HG03039 (cell line): ENCODE results near the gene AHI1.

ENCODE experiments used
- ATAC-seq: cut with Tn5 transposase; IDR thresholded peaks from one replicate; pipeline ENCODE4 v1.9.1; 2021; ENCODE audit warnings: mild to moderate bottlenecking, moderate library complexity; ENCODE audit not compliant: unreplicated experiment

AHI1 gene

GRCh38 chr6:135334169-135334568, 163.4 kb downstream of the AHI1 start:
- ATAC-seq, result no peak

GRCh38 chr6:135331002-135331401, 166.5 kb downstream of the AHI1 start:
- ATAC-seq, result no peak

- peak; percentile 91 for ATAC-seq
Measured at GRCh38 chr6:135329851-135330803, 167.4 kb downstream of the AHI1 start.

GRCh38 chr6:135328136-135328535, 169.4 kb downstream of the AHI1 start:
- ATAC-seq, result no peak

- ATAC-seq, result no peak
Measured at GRCh38 chr6:135325624-135326424, 171.7 kb downstream of the AHI1 start.

- no peak for ATAC-seq
Measured at GRCh38 chr6:135324531-135324930, 173.0 kb downstream of the AHI1 start.

GRCh38 chr6:135323979-135324378, 173.6 kb downstream of the AHI1 start:
- ATAC-seq, result no peak

GRCh38 chr6:135323202-135323668, 174.3 kb downstream of the AHI1 start:
- ATAC-seq, result peak; percentile 97

GRCh38 chr6:135322427-135323201, 174.9 kb downstream of the AHI1 start:
- ATAC-seq, result no peak

GRCh38 chr6:135320721-135321621, 176.6 kb downstream of the AHI1 start:
- ATAC-seq, result no peak

- ATAC-seq, result no peak
Measured at GRCh38 chr6:135319819-135320218, 177.7 kb downstream of the AHI1 start.

- no peak for ATAC-seq
Measured at GRCh38 chr6:135318738-135319469, 178.6 kb downstream of the AHI1 start.

GRCh38 chr6:135314543-135314942, 183.0 kb downstream of the AHI1 start:
- no peak for ATAC-seq

- no peak for ATAC-seq
Measured at GRCh38 chr6:135311446-135312200, 185.9 kb downstream of the AHI1 start.

GRCh38 chr6:135310291-135310690, 187.2 kb downstream of the AHI1 start:
- ATAC-seq, result no peak

- no peak for ATAC-seq
Measured at GRCh38 chr6:135306740-135307420, 190.7 kb downstream of the AHI1 start.

GRCh38 chr6:135306166-135306565, 191.4 kb downstream of the AHI1 start:
- no peak for ATAC-seq

- ATAC-seq, result no peak
Measured at GRCh38 chr6:135305684-135306083, 191.9 kb downstream of the AHI1 start.
